GM12878 (cell line): ENCODE results near the gene CPB2. TPM values are rescaled to one million over a fixed set of nuclear protein-coding genes. Genes with fewer than 3 reads are reported as not detected.

Experiments used
- ATAC-seq: fragments of 200-7000 bp; cut with Tn5 transposase; 3 replicates; pipeline ENCODE4 v1.9.1; 2020; ENCODE audit warnings: mild to moderate bottlenecking, moderate library complexity
- BruUV-seq: library from RNA; stranded (reverse); fragments of 400-500 nt; replicated peaks from 2 replicates; lab custom pipeline; 2021; lab: Mats Ljungman, UMichigan
- CTCF ChIA-PET: fragments of 300-600 bp; sonication (Branson Sonifier 250); formaldehyde crosslinking; extraction: SDS; loops from one replicate; lab custom pipeline; 2021; ENCODE audit warnings: inconsistent platforms; lab: Yijun Ruan, JAX
- POLR2A ChIA-PET: fragments of 350-600 bp; formaldehyde crosslinking; extraction: SDS; loops from one replicate; lab custom pipeline; 2021; ENCODE audit warnings: inconsistent platforms; lab: Charles Lee
- RAD21 ChIA-PET: fragments of 300-600 bp; sonication (Branson Sonifier 250); formaldehyde crosslinking; loops from one replicate; lab custom pipeline; 2023; ENCODE audit warnings: antibody characterized with exemption; ENCODE audit not compliant: unreplicated experiment; lab: Charles Lee
- SMC1A ChIA-PET: fragments of 300-600 bp; sonication (Branson Sonifier 250); formaldehyde crosslinking; loops from one replicate; lab custom pipeline; 2023; ENCODE audit not compliant: unreplicated experiment, uncharacterized antibody; lab: Charles Lee
- DNase-seq: peaks from one replicate; pipeline ENCODE4 v3.0.0-alpha.2; 2011; ENCODE audit warnings: low read depth, low spot score
- FAIRE-seq: peaks from 3 replicates; lab custom pipeline; 2011; peaks lifted over from hg19 to GRCh38; lab: Jason Lieb, UNC
- H2AFZ ChIP-seq: 2 replicates; pipeline ENCODE4 v1.6.0; 2011; ENCODE audit warnings: low read depth, low read length, control low read depth; ENCODE audit not compliant: control insufficient read depth
- H3K27ac ChIP-seq: 2 replicates; pipeline ENCODE4 v1.5.1; 2011; ENCODE audit warnings: control low read depth; ENCODE audit not compliant: control insufficient read depth, insufficient read depth
- H3K27me3 ChIP-seq, 2 experiments: replicated peaks in 1 of 2; 2 replicates each; pipeline versions ENCODE4 v1.6.0 to v1.6.1; 2011; ENCODE audit warnings: low read length in 1 of 2; ENCODE audit not compliant: control insufficient read depth in 2 of 2, insufficient read depth in 2 of 2
- H3K36me3 ChIP-seq, 2 experiments: 2 replicates each; pipeline ENCODE4 v1.5.1; 2011; ENCODE audit warnings: low read length in 1 of 2; ENCODE audit not compliant: control insufficient read depth in 2 of 2, insufficient read depth in 2 of 2
- H3K4me1 ChIP-seq: 2 replicates; pipeline ENCODE4 v1.6.1; 2011; ENCODE audit warnings: mild to moderate bottlenecking, low read length, moderate library complexity, mixed read lengths; ENCODE audit not compliant: control insufficient read depth, insufficient read depth
- H3K4me2 ChIP-seq: 2 replicates; pipeline ENCODE4 v1.6.0; 2011; ENCODE audit warnings: control low read depth; ENCODE audit not compliant: control insufficient read depth, insufficient read depth
- H3K4me3 ChIP-seq: fragments of 200-600 bp; sonication (generic); 2 replicates; pipeline ENCODE4 v1.5.1; 2016
- H3K79me2 ChIP-seq: 2 replicates; pipeline ENCODE4 v1.6.0; 2011; ENCODE audit warnings: low read length; ENCODE audit not compliant: control insufficient read depth, insufficient read depth
- H3K9ac ChIP-seq: 2 replicates; pipeline ENCODE4 v1.8.0; 2011; ENCODE audit warnings: low read length, control low read depth, mixed read lengths; ENCODE audit not compliant: control insufficient read depth, insufficient read depth
- H3K9me3 ChIP-seq: replicated peaks from 3 replicates; pipeline ENCODE4 v1.5.1; 2011; ENCODE audit warnings: mild to moderate bottlenecking, low read length; ENCODE audit not compliant: control insufficient read depth, insufficient read depth
- H4K20me1 ChIP-seq: 2 replicates; pipeline ENCODE4 v1.6.0; 2011; ENCODE audit not compliant: control insufficient read depth, insufficient read depth
- ASH2L ChIP-seq: fragments of 300-600, 200-600 bp; sonication (generic); IDR thresholded peaks from 2 replicates; pipeline ENCODE4 v1.6.1; 2017; ENCODE audit warnings: low read depth, mild to moderate bottlenecking, borderline replicate concordance
- ATF7 ChIP-seq: fragments of 450-650 bp; IDR thresholded peaks from 2 replicates; pipeline ENCODE4 v1.6.1; 2016; ENCODE audit warnings: low read depth, mild to moderate bottlenecking
- BMI1 ChIP-seq: fragments of 450-650 bp; IDR thresholded peaks from 2 replicates; pipeline ENCODE4 v1.6.1; 2016; ENCODE audit warnings: mild to moderate bottlenecking, moderate library complexity, borderline replicate concordance
- EZH2 ChIP-seq: IDR thresholded peaks from 2 replicates; pipeline ENCODE4 v1.6.1; 2012; ENCODE audit warnings: low read depth, mild to moderate bottlenecking, control low read depth, inconsistent platforms, low read length, borderline replicate concordance; ENCODE audit not compliant: control insufficient read depth
- FOXK2 ChIP-seq: fragments of 450-650 bp; IDR thresholded peaks from 2 replicates; pipeline ENCODE4 v1.6.1; 2017; ENCODE audit warnings: mild to moderate bottlenecking, moderate library complexity
- GABPA ChIP-seq: IDR thresholded peaks from 2 replicates; pipeline ENCODE4 v1.6.1; 2014; ENCODE audit warnings: antibody characterized with exemption, low read depth, mild to moderate bottlenecking, inconsistent platforms
- HCFC1 ChIP-seq: fragments of 150-350 bp; IDR thresholded peaks from 2 replicates; pipeline ENCODE4 v1.6.1; 2014; ENCODE audit warnings: low read length
- JUNB ChIP-seq: IDR thresholded peaks from 2 replicates; pipeline ENCODE4 v1.6.1; 2016; ENCODE audit warnings: antibody characterized with exemption, mild to moderate bottlenecking
- JUND ChIP-seq: IDR thresholded peaks from 2 replicates; pipeline ENCODE4 v1.6.1; 2012; ENCODE audit warnings: low read depth, mild to moderate bottlenecking, low read length, improper control_type of control experiment, moderate library complexity
- MLLT1 ChIP-seq: fragments of 450-650 bp; IDR thresholded peaks from 2 replicates; pipeline ENCODE4 v1.6.1; 2016; ENCODE audit warnings: mild to moderate bottlenecking
- MTA3 ChIP-seq: IDR thresholded peaks from 2 replicates; pipeline ENCODE4 v1.6.1; 2012; ENCODE audit warnings: low read length, inconsistent platforms, borderline replicate concordance
- MXI1 ChIP-seq: fragments of 150-350 bp; IDR thresholded peaks from 2 replicates; pipeline ENCODE4 v1.6.1; 2011; ENCODE audit warnings: low read depth, mild to moderate bottlenecking, inconsistent platforms, low read length, improper control_type of control experiment
- NBN ChIP-seq: fragments of 450-650 bp; IDR thresholded peaks from 2 replicates; pipeline ENCODE4 v1.6.1; 2016
- PML ChIP-seq: IDR thresholded peaks from 2 replicates; pipeline ENCODE4 v1.6.1; 2012; ENCODE audit warnings: low read length, inconsistent platforms
- POLR2AphosphoS5 ChIP-seq: IDR thresholded peaks from 2 replicates; pipeline ENCODE4 v1.6.1; 2011; ENCODE audit warnings: mild to moderate bottlenecking, low read length, inconsistent platforms
- RFX5 ChIP-seq: IDR thresholded peaks from 2 replicates; pipeline ENCODE4 v1.6.1; 2011; ENCODE audit warnings: low read depth, low read length, improper control_type of control experiment
- SMC3 ChIP-seq: IDR thresholded peaks from 2 replicates; pipeline ENCODE4 v1.6.1; 2011; ENCODE audit warnings: low read length, improper control_type of control experiment, borderline replicate concordance
- SREBF2 ChIP-seq: IDR thresholded peaks from 2 replicates; pipeline ENCODE4 v1.6.1; 2012; ENCODE audit warnings: mild to moderate bottlenecking, low read length
- TCF7 ChIP-seq: IDR thresholded peaks from 2 replicates; pipeline ENCODE4 v1.6.1; 2014; ENCODE audit warnings: antibody characterized with exemption, borderline replicate concordance
- ZBTB4 ChIP-seq: fragments of 450-650 bp; formaldehyde crosslinking; IDR thresholded peaks from 2 replicates; pipeline ENCODE4 v1.4.0; 2022; ENCODE audit warnings: mild to moderate bottlenecking, moderate library complexity
- ZNF217 ChIP-seq: fragments of 450-650 bp; IDR thresholded peaks from 2 replicates; pipeline ENCODE4 v1.6.1; 2017; ENCODE audit warnings: antibody characterized with exemption, mild to moderate bottlenecking
- WGBS: methylation state at CpG from one replicate; pipeline ENCODE4 v1.1.6; 2016; ENCODE audit warnings: low lambda C conversion rate; ENCODE audit not compliant: insufficient replicate concordance, insufficient coverage; ENCODE audit errors: missing lambda C conversion rate; 5-methylcytosine and 5-hydroxymethylcytosine counted together
- in situ Hi-C: fragments of 300-500 bp; cut with MboI; formaldehyde crosslinking; loops from 9 replicates; pipeline ENCODE4 v1.14.3; 2018; ENCODE audit warnings: mixed read lengths
- intact Hi-C: fragments of 100-400 bp; cut with micrococcal nuclease; formaldehyde crosslinking; loops from one replicate; pipeline ENCODE4 v1.14.2; 2022; ENCODE audit not compliant: unreplicated experiment
- polyA plus RNA-seq, 11 experiments: library from polyadenylated mRNA; depleted of rRNA in 4 of 11; unstranded in 6 of 11; stranded (reverse) in 5 of 11; fragments of >200 nt; fragmentation: Nextera tagmentation in 4 of 11; fragmentation: Illumina TruSeq in 1 of 11; extraction: Ambion mirVana in 4 of 11; extraction: Trizol in 1 of 11; gene quantifications; 1 replicate in 1 of 11; 2 replicates in 10 of 11; pipeline versions ENCODE4 v1.2.1 to v1.2.3, GENCODE V29; 2011 to 2016; ENCODE audit warnings: inconsistent platforms in 2 of 11, missing spikeins in 2 of 11, low read depth in 1 of 11
- total RNA-seq, 4 experiments: library from RNA; depleted of rRNA in 3 of 4; stranded (reverse); fragments of >200 nt in 3 of 4; fragmentation: Illumina TruSeq in 1 of 4; extraction: Trizol in 1 of 4; gene quantifications; 2 replicates each; pipeline versions ENCODE4 v1.2.1 to v1.2.3, GENCODE V29; 2013 to 2021

Gene CPB2
- total and polyA plus RNA-seq, 10 of the 15 experiments (the other 5 are each of a cell fraction or from before 2014, with no cell fraction given): 0.05 to 0.87 (median 0.13) TPM; not detected in 3

GRCh38 chr13:46052319-46053161 lies 52.3 kb downstream of the CPB2 start, which contains the start of gene ZC3H13:
TSS of gene ZC3H13 (minus strand) at chr13:46052746. CDS start at chr13:46045507, 7,239 bp downstream.
- ChIA-PET POLR2A (interaction anchor here (0.6 to 1.0 kb wide), 9 partner anchors 13 to 252 kb away, joined by 3 to 11 read pairs (median 3); no protein-coding TSS in a partner anchor), CTCF (interaction anchor here (1.4 kb wide), 1 partner anchor 9 kb away, joined by 4 read pairs; no protein-coding TSS in a partner anchor), RAD21 (interaction anchor here (0.6 kb wide), 1 partner anchor 260 kb away, joined by 4 read pairs; no protein-coding TSS in a partner anchor), SMC1A (interaction anchor here (0.7 to 2.2 kb wide), 4 partner anchors 10 to 60 kb away, joined by 3 to 6 read pairs (median 4); no protein-coding TSS in a partner anchor)
- in situ Hi-C loops (no loop called here), intact Hi-C loops (loop anchor here (2.0 to 5.0 kb wide), 3 partner anchors 48 to 130 kb away; partner anchors contain the start of gene LCP1)
- H3K9ac ChIP-seq: peak within 1 kb of the TSS; percentile 95
- H3K9me3 ChIP-seq: no peaks in the 10 kb centered on the region; the same call in 2 of the 3 replicates
- peak within 1 kb of the TSS; percentile 94 for H2AFZ ChIP-seq
- no peaks in the 10 kb centered on the region for H4K20me1 ChIP-seq
- peak; percentile 98 for FAIRE-seq
- under 1% methylated on average over 57 of the region's 57 CpGs for WGBS
- peak within 1 kb of the TSS; percentile 97 for H3K4me2 ChIP-seq
- no peaks in the 10 kb centered on the region for H3K36me3 ChIP-seq
- no TSS peak for BruUV-seq
- peak; percentile 97 for ATAC-seq
- no peaks in the 10 kb centered on the region for H3K27me3 ChIP-seq
- peak within 1 kb of the TSS; percentile 95 for H3K4me3 ChIP-seq
- no peaks in the 10 kb centered on the region for H3K4me1 ChIP-seq
- peak within 1 kb of the TSS; percentile 91 for H3K27ac ChIP-seq
- DNase-seq: peak; percentile 69
- peaks cover 54% of the 10 kb centered on the region for H3K79me2 ChIP-seq
- TF ChIP-seq GABPA (peak; percentile 96), EZH2 (no peak), NBN (peak; percentile 88), SMC3 (no peak), SREBF2 (peak; percentile 52; the same call in 1 of the 2 replicates), FOXK2 (no peak), ATF7 (peak; percentile 45; the same call in 1 of the 2 replicates), MTA3 (no peak; the same call in 1 of the 2 replicates), HCFC1 (peak; percentile 71), PML (peak; percentile 84), ZNF217 (no peak), JUNB (peak; percentile 10; the same call in 1 of the 2 replicates), ZBTB4 (CRISPR knock-in tag) (no peak), JUND (no peak), MXI1 (peak; percentile 93), POLR2AphosphoS5 (peak; percentile 90), RFX5 (no peak), BMI1 (no peak), TCF7 (no peak), MLLT1 (peak; percentile 34; the same call in 1 of the 2 replicates), ASH2L (peak; percentile 82; the same call in 1 of the 2 replicates)
